GM21423 (cell line): Measurements from ENCODE around the gene ANXA7.
"Not testable (repeated sequence)": the region's sequence is repeated elsewhere in the genome, so short reads cannot be mapped to it uniquely, and the experiment has no call there.

Source experiments
- ATAC-seq: cut with Tn5 transposase; IDR thresholded peaks from one replicate; pipeline ENCODE4 v1.9.1; 2021; ENCODE audit warnings: mild to moderate bottlenecking, moderate library complexity; ENCODE audit not compliant: unreplicated experiment

Gene ANXA7

GRCh38 chr10:73408978-73409521 lies 4.8 kb downstream of the ANXA7 start:
- ATAC-seq = no peak

GRCh38 chr10:73408061-73408460 lies 5.8 kb downstream of the ANXA7 start:
- no peak for ATAC-seq

GRCh38 chr10:73407495-73407894 lies 6.4 kb downstream of the ANXA7 start:
- ATAC-seq = no peak

- no peak for ATAC-seq
These were observed 7.0 kb downstream of the ANXA7 start for GRCh38 chr10:73406846-73407245.

GRCh38 chr10:73405556-73405955 lies 8.3 kb downstream of the ANXA7 start:
- ATAC-seq = no peak

GRCh38 chr10:73404690-73405089 lies 9.2 kb downstream of the ANXA7 start:
- no peak for ATAC-seq

GRCh38 chr10:73401636-73402035 lies 12.2 kb downstream of the ANXA7 start:
- no peak for ATAC-seq

GRCh38 chr10:73399063-73399462 lies 14.8 kb downstream of the ANXA7 start:
- no peak for ATAC-seq

- ATAC-seq = no peak
These were observed 15.8 kb downstream of the ANXA7 start for GRCh38 chr10:73398024-73398423.

GRCh38 chr10:73394325-73394724 lies 19.5 kb downstream of the ANXA7 start:
- ATAC-seq = not testable (repeated sequence)

- ATAC-seq = no peak
These were observed 25.6 kb downstream of the ANXA7 start for GRCh38 chr10:73388228-73388627.

GRCh38 chr10:73386583-73386982 lies 27.3 kb downstream of the ANXA7 start:
- no peak for ATAC-seq

- no peak for ATAC-seq
These were observed 34.7 kb downstream of the ANXA7 start for GRCh38 chr10:73379064-73379748.

- ATAC-seq = no peak
These were observed 37.2 kb downstream of the ANXA7 start for GRCh38 chr10:73376679-73377078.

GRCh38 chr10:73368238-73368637 lies 45.6 kb downstream of the ANXA7 start:
- no peak for ATAC-seq

GRCh38 chr10:73366381-73367298 lies 47.2 kb downstream of the ANXA7 start:
- ATAC-seq = no peak

GRCh38 chr10:73364964-73365363 lies 48.9 kb downstream of the ANXA7 start:
- ATAC-seq = no peak

- ATAC-seq = no peak
These were observed 54.4 kb downstream of the ANXA7 start for GRCh38 chr10:73359492-73359891.

GRCh38 chr10:73358331-73359279 lies 55.3 kb downstream of the ANXA7 start, which contains the start of gene CFAP70:
CFAP70 (minus strand) TSS chr10:73358864; CDS start chr10:73354796, 4,068 bp downstream.
- ATAC-seq = peak; percentile 94

- ATAC-seq = no peak
These were observed 56.0 kb downstream of the ANXA7 start for GRCh38 chr10:73357821-73358220.

- ATAC-seq = no peak
These were observed 56.7 kb downstream of the ANXA7 start for GRCh38 chr10:73357166-73357565.
